Measurements from ENCODE around the gene SPATA16. TPM values are rescaled to one million over a fixed set of nuclear protein-coding genes. Genes with fewer than 3 reads are reported as not detected.
"Not testable (repeated sequence)": the region's sequence is repeated elsewhere in the genome, so short reads cannot be mapped to it uniquely, and the experiment has no call there.

SPATA16 gene
- polyA plus RNA-seq, 1 donor, result not detected

DNA sequence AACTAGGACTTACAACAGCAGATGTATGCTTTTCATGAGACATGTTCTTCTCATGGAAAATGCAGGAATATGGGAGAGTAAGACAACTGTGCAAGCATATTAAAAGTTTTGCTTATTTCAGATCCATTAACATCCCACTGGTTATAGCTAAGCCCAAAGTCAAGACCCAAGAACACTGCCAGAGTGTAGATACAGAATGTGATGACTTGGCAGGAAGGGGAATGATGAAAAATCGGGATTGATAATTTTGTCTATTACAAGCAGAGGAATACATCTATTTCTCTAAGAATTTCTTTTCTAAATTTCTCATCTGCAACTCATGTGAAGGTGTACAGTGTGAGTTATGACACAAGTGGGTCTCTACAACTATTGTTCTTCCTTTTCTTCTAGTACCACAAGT is 76.4 kb downstream of the SPATA16 start:
- no peak for DNase-seq

DNA sequence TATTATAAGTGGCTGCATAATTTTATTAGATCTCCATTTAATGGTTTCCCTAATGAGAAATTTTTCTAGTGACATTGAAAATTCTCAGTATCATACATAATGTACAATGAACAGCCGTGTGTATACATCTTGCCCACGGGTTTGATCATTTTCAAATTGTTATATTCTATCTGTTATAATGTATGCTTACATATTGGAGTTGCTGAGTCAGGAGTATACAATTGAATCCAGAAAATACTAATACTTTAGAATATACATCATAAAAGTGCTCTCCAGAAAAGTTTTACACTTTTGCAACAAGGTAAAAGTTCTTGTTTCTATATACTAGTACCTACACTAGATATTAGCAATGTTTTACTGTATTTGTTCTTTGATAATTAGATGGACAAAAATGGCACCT is 82.8 kb downstream of the SPATA16 start:
- DNase-seq, result no peak

GRCh38 chr3:173055228-173055933 is 85.7 kb downstream of the SPATA16 start:
- DNase-seq, result no peak

DNA sequence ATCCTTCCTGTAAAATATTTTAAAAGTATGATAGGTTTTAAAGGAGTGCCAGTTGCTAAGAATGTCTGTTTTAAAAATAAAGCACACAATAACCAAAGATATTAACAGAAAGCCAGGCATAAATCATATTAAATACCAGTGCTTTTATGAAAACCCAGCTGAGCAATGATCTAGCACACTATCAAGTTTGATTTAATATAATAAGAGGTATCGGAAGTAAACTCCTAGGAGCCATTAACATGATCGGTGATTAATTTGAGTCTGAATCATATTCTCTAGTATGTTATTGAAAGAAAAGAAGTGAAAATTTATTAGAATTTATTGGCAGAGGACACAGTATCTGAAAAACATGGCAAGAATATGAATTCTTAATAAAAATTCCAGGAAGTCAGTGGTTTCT is 91.7 kb downstream of the SPATA16 start:
- DNase-seq, result no peak

DNA sequence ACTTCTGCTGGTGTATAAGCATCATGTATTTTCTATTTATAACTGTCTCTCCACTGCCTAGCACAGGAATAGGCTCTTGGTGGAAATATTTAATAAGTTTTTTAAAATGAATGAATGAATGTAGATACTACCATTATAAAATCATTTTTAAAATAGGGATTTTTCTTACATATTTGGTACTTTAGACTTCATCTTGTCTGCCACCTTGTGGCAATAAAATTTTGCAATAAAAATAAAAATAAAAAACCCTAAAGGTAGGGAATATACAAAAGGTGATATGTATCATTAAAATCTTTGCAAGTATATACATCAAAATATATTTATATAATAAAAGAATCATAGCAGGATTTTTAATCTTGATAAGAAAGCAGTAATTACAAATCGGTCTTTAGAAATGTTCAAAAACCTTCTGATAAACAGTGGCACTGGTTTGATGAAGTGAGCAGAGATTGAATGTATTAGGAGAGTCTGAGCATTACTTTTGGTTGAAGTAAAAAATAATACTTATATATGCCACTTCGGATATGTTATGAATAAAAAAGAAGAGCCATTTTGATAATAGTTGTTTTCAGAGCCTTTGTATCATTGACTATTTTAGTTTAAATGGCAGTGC is 95.2 kb downstream of the SPATA16 start:
- DNase-seq, result peak; percentile 1

GRCh38 chr3:173044998-173045397 is 96.0 kb downstream of the SPATA16 start:
- no peak for DNase-seq

DNA sequence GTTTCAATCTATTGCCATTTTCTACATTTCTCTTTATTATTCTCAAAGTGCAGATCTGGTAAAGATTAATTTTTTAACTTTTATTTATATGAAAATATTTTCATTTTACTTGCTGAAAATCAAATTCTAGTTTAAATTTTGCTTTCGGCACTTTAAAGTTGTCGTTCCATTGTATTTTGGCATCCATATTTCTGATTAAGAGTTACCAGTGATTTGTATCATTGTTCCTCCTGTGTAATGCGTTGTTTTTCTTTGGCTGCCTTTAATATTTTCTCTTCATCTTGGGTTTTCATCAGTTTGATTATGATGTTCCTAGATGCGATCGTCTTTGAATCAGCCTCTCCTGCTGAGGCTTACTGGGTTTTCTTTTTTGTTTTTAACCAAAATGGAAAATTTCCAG is 97.3 kb downstream of the SPATA16 start:
- no peak for DNase-seq

GRCh38 chr3:173038484-173038871 is 102.6 kb downstream of the SPATA16 start:
- no peak for DNase-seq

GRCh38 chr3:173037840-173038483 is 103.1 kb downstream of the SPATA16 start:
- no peak for DNase-seq

GRCh38 chr3:173030273-173030672 is 110.8 kb downstream of the SPATA16 start:
- DNase-seq, result no peak

GRCh38 chr3:173028351-173028750 is 112.7 kb downstream of the SPATA16 start:
- no peak for DNase-seq

- DNase-seq, result no peak
Observed at GRCh38 chr3:173027429-173027828, 113.6 kb downstream of the SPATA16 start.

GRCh38 chr3:173025941-173026340 is 115.1 kb downstream of the SPATA16 start:
- DNase-seq, result no peak

DNA sequence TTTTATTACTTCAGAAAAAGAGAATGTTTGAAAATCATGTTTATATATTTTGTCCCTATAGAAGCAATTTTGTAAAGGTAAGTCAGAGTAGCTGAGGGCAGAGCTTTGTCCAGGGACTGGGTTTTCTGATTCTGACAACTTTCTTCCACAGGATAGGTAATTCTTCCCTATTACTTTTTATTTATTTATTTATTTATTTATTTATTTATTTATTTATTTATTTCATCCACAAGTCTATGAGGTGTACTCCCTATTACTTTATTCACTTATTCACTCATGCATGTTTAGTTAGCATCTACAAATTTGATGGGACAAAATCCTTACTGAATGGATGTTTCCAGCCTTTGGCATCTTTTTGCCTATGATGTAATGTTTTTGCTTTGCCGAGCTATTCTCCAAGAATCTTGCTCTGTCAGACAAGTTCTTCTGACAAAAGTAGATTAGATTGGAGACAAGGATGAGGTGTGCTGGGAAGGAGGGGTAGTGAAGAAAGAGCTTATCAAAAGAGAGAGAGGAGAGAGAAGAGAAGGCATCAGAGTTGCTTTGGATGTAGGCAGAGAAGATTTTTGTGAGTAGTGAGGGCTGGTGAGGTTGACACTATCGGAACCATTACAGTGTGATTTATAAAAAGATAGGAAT is 119.4 kb downstream of the SPATA16 start:
- no peak for DNase-seq

- DNase-seq, result not testable (repeated sequence)
Observed at GRCh38 chr3:173020128-173020527, 120.9 kb downstream of the SPATA16 start.

DNA sequence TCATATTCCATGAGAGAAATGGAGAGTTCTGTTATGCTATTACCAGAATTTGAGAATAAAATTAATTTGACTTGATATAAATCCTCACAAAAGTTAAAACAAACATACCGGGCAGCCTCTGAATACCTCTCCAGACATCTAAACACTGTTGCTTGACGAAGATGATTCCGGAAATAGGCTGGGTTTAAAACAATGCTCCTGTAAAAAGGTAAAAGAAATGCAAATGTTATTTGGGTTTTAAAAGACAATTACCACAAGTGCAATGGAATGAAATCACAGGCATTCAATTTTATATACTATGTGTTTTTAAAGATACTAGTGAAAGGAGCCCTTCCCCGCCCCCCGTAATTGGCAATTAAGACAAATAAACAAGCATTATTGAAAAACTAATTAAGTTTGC is 121.7 kb downstream of the SPATA16 start:
- no peak for DNase-seq

- no peak for DNase-seq
Observed at GRCh38 chr3:173018758-173019157, 122.3 kb downstream of the SPATA16 start.

DNA sequence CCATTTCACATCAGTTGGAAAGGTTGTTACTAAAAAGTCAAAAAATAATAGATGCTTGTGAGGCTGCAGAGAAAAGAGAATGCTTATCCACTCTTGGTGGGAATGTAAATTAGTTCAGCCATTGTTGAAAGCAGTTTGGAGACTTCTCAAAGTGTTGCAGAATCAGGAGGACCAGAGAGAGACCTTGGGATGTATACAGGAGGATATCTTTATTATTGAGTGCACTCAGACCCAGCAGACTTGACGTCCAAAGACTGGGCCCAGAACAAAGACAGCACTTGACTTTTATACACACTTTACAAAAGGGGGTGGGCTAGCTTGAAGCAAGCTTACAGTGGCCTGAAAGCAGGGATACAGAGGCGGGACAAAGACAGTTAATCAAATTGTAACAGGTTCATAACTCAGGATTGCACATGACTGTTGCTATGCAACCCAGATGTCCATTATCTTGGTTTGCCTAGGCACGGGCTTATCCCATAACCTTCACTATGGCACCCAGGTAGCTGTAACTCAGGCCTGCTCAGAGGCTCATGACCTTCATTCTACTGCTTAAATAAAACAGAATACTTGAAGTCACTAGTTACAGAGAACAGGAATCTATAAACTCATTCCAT is 127.7 kb downstream of the SPATA16 start:
- no peak for DNase-seq

DNA sequence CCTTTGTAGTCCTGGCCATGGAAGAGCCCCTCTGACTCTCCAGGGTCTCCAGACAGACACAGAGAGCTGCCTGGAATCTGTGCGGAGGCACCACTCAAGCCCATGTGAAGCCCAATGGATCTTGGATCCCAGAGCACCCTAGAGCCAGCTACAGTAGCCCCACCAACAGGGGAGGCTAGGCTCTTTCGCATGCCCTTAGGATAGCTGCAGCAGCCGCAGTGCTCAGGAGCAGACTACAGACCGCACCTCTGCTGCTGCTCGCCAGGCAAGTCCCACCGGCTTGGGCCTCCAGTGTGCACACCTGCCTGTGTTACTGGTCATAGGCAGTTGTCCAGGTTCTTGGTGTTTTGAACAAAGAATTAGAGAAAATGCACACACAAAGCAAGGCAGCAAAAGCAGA is 131.6 kb downstream of the SPATA16 start:
- DNase-seq, result no peak

- no peak for DNase-seq
Observed at GRCh38 chr3:173008978-173009377, 132.1 kb downstream of the SPATA16 start.

DNA sequence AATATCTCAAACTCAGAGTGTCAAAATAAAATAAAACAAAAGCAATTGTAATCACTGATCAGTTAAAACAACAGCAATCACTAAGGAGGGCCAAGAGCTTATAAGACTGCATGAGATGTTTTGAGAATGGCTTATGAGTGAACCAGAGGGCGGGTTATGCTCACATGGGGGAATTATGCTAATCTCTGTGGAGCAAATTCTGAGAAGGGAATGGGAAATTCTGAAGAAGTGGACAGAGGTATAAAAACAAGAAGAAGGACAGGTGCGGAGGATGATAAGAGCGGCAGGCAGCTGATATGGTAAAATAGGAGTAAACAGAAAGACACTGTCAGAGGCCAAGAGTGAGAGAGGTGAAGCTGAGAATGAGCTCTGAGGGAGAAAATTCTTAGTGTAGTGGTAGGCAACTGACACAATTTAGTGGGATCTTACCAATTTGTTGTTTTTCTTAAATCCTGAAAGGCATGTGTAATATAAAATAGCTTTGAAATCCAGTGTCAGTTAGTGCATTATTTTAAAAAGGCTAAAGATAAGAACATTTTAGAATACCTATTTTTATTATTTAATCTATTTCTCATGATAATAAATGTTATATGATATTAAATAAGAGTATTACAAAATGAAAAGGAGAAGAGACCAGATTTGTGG is 133.8 kb downstream of the SPATA16 start:
- DNase-seq, result no peak

- DNase-seq, result no peak
Observed at GRCh38 chr3:173006006-173006405, 135.0 kb downstream of the SPATA16 start.
